CD4-positive, alpha-beta T cell treated with Interleukin-21 for 1 hour (primary cell): ENCODE data around the gene TCF12.
A peak's percentile ranks its signal among the peaks of the same experiment; 100 is the strongest.
"Not testable (repeated sequence)": the region's sequence is repeated elsewhere in the genome, so short reads cannot be mapped to it uniquely, and the experiment has no call there.

Experiments
- DNase-seq: peaks from one replicate; pipeline ENCODE4 v3.0.0-alpha.2; 2020

TCF12 gene

DNA sequence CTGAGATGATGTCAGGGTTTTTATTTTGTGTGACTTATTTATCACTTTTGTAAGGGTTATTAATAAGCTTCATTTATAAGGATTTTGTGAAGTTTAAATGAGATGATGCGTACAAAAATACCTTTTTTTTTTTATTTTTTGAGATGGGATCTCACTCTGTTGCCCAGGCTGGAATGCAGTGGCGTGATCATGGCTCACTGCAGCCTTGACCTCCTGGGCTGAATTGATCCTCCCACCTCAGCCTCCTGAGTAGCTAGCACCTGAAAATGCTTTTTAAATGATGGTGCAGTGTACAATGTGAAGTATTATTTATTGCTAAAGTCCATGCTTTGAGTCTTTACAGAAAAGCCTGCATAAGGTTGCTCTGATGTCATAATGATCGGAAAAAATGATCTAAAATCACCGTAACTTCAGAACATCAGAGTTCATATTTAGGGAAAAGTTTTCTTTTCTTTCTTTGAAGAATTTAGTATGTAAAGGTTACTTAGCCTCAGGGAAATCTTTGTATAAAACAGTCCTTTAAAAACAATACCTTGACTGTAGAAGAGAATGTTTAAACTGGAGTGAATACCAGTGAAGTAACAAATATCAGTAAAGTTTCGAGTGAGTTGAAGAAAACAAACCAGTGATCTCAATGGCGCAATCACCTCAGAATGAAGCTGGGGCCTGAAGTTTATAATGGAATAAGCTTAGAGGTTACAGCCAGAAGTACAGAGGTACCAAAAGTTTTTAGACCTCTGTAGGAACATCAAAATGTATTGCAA lies 29.7 kb downstream of the TCF12 start:
- no peak for DNase-seq

DNA sequence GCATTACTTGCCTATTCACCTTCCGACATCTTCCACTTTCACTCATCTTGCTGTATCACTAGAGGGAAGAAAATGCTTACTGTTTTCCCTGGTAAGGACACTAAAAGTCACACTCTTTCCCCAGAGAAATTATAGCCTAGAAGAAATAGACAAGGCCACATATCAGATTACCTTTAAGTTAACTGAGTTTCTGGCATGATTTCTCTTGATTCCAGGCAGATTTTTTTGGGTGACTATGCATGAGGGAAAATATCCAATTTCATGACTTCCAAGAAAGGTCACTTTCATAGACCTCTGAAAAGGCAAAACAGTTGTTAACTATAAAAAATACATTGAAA lies 30.3 kb downstream of the TCF12 start:
- DNase-seq, result no peak

DNA sequence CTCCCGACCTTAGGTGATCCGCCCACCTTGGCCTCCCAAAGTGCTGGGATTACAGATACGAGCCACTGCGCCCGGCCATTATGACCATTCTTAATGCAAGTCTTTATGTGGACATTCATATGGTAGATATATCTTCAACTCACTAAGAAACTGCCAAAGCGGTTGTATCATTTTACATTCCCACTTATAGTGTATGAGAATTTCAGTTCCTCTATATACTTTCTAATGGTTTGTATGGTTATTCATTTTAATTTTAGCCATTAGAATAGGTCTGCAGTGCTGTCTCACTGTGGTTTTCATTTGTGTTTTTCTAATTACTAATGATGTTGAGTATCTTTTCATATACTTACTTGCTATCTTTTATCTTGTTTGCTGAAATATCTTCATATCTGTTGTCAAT lies 32.5 kb downstream of the TCF12 start:
- DNase-seq, result no peak

DNA sequence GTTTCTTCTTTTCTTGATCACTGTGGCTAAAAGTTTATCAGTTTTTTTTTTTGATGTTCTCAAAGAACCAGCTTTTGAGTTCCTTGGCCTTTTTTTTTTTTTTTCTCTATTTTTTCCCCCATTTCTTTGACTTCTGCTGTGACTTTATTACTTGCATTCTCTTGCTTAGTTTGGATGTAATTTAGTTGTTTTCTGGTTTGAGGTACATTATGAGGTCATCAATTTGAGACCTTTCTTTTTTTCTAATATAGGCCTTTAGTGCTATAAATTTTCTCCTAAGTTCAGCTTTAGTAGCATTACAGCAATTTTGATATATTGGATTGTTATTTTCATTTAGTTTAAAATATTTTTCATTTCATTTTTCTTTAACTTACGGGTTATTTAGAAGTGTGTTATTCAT lies 35.3 kb downstream of the TCF12 start:
- DNase-seq, result no peak

GRCh38 chr15:56955011-56955410 lies 36.6 kb downstream of the TCF12 start:
- DNase-seq, result not testable (repeated sequence)

GRCh38 chr15:56956538-56956937 lies 38.1 kb downstream of the TCF12 start:
- no peak for DNase-seq

GRCh38 chr15:56957812-56958406 lies 39.5 kb downstream of the TCF12 start:
- no peak for DNase-seq

DNA sequence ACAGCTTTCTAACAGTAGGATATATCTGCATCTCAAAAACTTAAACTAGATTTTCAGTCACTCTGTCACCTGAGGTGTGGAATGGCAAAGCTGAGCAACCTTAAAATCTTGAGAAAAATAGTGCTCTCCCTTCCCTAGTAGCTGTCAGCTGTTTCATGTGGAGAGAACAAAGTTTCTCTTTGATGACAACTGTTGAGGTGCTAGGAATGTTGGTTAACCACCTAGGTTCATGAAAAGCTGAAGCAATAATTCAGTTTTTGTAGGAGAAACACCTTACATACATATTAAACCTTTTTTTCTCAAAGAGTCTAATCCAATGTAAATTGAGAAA lies 40.8 kb downstream of the TCF12 start:
- no peak for DNase-seq

- DNase-seq, result no peak
Observed at GRCh38 chr15:56960116-56960515, 41.7 kb downstream of the TCF12 start.

GRCh38 chr15:56963126-56963525 lies 44.7 kb downstream of the TCF12 start:
- no peak for DNase-seq

DNA sequence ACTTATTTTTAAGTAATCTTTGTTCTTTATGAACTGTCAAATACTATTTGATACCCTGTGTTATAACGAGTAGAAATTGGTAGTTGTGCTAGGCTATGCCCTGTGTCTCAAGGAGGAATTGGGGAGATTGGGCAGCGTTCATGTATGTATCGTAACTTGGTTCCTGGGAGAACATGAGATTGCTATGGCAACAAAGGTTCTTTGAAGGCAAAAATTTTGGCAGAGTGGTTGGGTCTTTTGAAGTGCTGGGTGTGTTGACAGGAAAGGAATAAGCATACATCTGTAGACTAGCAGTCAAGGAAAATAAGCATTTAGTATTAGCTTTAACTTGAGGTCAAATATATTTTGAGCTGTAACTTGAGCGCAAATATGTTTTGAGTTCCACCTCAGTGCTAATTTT lies 45.3 kb downstream of the TCF12 start:
- DNase-seq, result peak; percentile 19

GRCh38 chr15:56964182-56964581 lies 45.7 kb downstream of the TCF12 start:
- no peak for DNase-seq

- DNase-seq, result no peak
Observed at GRCh38 chr15:56965231-56966013, 47.0 kb downstream of the TCF12 start.

GRCh38 chr15:56967336-56967735 lies 48.9 kb downstream of the TCF12 start:
- DNase-seq, result no peak

DNA sequence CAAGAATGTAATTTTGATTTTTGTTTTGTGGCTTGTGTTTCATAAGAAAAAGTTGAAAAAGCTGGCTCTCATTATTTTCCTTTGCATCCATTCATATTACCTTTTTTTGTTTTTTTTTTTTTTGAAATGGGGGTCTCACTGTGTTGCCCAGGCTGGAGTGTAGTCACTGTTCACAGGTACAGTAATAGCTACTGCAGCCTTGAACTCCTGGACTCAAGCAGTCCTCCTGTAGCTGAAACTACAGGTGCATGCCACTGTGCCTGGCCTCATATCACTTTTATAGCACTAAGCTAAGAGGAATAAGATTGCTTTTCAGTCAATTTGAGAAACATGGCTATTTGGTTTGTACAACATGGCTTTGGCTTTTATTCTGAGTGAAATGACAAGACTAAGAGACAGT lies 49.8 kb downstream of the TCF12 start:
- DNase-seq, result no peak

DNA sequence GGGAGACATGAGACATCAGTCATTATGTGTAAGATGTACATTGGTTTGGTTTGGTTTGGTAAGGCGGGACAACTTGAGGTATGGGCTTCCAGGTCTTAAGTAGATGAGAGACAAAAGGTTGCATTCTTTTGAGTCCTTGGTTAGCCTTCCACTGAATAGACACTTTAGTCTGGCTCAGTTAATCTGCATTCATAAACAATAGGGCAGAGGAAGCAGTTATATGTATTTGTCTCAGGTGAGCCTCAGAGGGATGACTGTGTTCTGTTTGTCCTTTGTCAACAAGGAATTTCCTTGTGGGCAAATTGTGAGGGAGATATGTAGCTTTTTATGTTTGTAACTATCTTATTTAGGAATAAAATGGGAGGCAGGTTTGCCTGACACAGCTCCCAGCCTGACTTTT lies 50.4 kb downstream of the TCF12 start:
- no peak for DNase-seq

- no peak for DNase-seq
Observed at GRCh38 chr15:56969265-56969895, 50.9 kb downstream of the TCF12 start.

DNA sequence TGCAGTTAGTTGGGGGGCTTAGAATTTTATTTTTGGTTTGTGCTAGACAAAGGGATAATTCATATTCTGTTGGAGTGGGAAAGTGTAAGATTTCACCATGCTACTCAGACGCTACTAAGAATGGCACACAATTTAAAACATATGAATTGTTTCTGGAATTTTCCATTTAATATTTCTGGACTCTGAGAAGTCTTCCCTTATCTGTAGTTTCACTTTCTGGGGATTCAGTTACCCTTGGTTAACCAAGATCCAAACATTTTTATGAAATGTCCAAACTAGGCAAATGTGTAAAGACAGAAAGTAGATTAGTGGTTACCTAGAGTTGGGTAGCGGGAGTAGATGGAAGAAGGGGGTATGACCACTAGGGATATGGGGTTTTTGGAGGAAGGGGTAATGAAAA lies 53.1 kb downstream of the TCF12 start:
- no peak for DNase-seq

DNA sequence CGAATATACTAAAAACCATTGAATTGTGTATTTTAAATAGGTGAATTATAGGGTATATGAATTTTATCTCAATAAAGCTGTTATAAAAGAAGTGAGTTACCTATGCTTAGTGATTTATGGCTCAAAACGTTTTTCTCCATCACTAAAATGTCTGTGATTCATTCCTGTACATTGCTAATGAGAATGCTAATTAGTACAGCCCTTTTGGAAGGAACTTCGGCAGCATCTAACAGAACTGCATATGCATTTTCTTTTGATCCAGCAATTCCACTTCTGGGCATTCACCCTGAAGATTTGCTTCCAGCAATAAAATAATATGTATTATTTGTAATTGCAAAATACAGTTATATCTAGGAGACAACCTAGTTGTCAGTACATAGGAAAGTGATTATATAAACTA lies 53.6 kb downstream of the TCF12 start:
- DNase-seq, result no peak

DNA sequence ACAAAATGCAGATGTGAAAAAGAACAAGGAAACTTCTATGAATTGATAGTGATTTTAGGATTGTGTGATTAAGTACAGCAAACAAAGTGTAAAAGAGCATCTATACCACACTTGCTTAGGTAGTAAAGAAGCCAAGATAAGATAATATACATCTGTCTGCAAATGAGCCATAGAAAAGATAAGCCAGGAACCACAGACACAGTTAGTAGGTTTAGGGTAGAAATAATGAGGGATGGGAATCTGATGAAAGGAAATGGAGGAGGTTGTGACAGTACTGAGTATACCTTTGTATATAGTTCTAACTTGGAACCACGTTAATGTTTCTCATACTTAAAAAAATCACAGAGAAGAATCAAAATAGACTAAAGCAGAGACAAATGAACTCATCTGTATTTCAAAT lies 54.0 kb downstream of the TCF12 start:
- no peak for DNase-seq

GRCh38 chr15:56973463-56973862 lies 55.0 kb downstream of the TCF12 start:
- no peak for DNase-seq

- no peak for DNase-seq
Observed at GRCh38 chr15:56977232-56977631, 58.8 kb downstream of the TCF12 start.

- DNase-seq, result no peak
Observed at GRCh38 chr15:56978898-56979662, 60.6 kb downstream of the TCF12 start.
